HepG2 (cell line): ENCODE measurements around the gene SEMA3B. TPM values are rescaled to one million over a fixed set of nuclear protein-coding genes. Genes with fewer than 3 reads are reported as not detected.

Experiments
- ARID3A ChIP-seq: IDR thresholded peaks from 2 replicates; pipeline ENCODE4 v1.6.1; 2012; ENCODE audit warnings: low read depth, low read length, improper control_type of control experiment
- FOXO4 ChIP-seq: sonication (generic); formaldehyde crosslinking; conservative IDR thresholded peaks from 2 replicates; pipeline ENCODE4 v1.8.1; 2023; ENCODE audit warnings: missing genetic modification reagents
- HES4 ChIP-seq: sonication (generic); formaldehyde crosslinking; IDR thresholded peaks from 2 replicates; pipeline ENCODE4 v1.9.0; 2021; ENCODE audit warnings: mild to moderate bottlenecking, missing genetic modification reagents, borderline replicate concordance
- REST ChIP-seq, 2 experiments: IDR thresholded peaks; 2 replicates each; pipeline ENCODE4 v1.6.1; 2011 to 2012; ENCODE audit warnings: low read length in 2 of 2, borderline replicate concordance in 1 of 2, low read depth in 1 of 2, mild to moderate bottlenecking in 1 of 2, moderate library complexity in 1 of 2
- polyA plus RNA-seq, 8 experiments: library from polyadenylated mRNA; depleted of rRNA in 3 of 8; stranded (reverse) in 7 of 8; unstranded in 1 of 8; fragments of >200 nt; fragmentation: Illumina TruSeq in 4 of 8; extraction: Trizol in 4 of 8; gene quantifications; 2 replicates each; pipeline versions ENCODE4 v1.2.1 to v1.2.3, GENCODE V29; 2011 to 2016; ENCODE audit warnings: low read depth in 4 of 8, missing spikeins in 1 of 8, mixed read lengths in 1 of 8; ENCODE audit not compliant: insufficient read depth in 1 of 8
- total RNA-seq, 5 experiments: library from RNA; depleted of rRNA; stranded (reverse); fragments of >200 nt; fragmentation: Illumina TruSeq; extraction: Trizol; gene quantifications; 2 replicates each; pipeline ENCODE4 v1.2.3, GENCODE V29; 2016; ENCODE audit warnings: low read depth in 1 of 5

Gene SEMA3B
- total and polyA plus RNA-seq, 2 of the 13 experiments (the other 11 are each of a cell fraction or from before 2014, with no cell fraction given), result 93.2 to 158 TPM

- TF ChIP-seq ARID3A (no peak), HES4 (CRISPR knock-in tag) (0 out of 2 replicates have a peak, but pooled peaks have one; percentile 50), FOXO4 (CRISPR knock-in tag) (0 out of 2 replicates have a peak, but pooled peaks have one; percentile 52), REST (IDR thresholded peaks at IDR 0.05; ENCODE audit: borderline replicate concordance in 1 of 2, low read depth in 1 of 2, low read length in 2 of 2) (no peak)
- TF ChIP-seq, all 625 proteins: peak for 4
Observed at GRCh38 chr3:50300681-50301254, 31.8 kb downstream of the SEMA3B start (continued).
